Prostate gland (tissue), 2 donors: Measurements from ENCODE around the gene BTBD19. TPM values are rescaled to one million over a fixed set of nuclear protein-coding genes. Genes with fewer than 3 reads are reported as not detected.
"Not testable (repeated sequence)": the region's sequence is repeated elsewhere in the genome, so short reads cannot be mapped to it uniquely, and the experiment has no call there.

ENCODE experiments used
- DNase-seq: peaks from one replicate; pipeline ENCODE4 v3.0.0-alpha.2; 2019; ENCODE audit warnings: low spot score
- H3K27ac ChIP-seq, 2 donors: fragments of 200-600 bp; sonication (generic); 2 replicates each; pipeline ENCODE4 v1.5.1; 2017 to 2019
- H3K27me3 ChIP-seq: fragments of 200-600 bp; sonication (generic); replicated peaks from 2 replicates; pipeline ENCODE4 v1.5.1; 2019; ENCODE audit not compliant: insufficient read depth
- H3K36me3 ChIP-seq, 2 donors: fragments of 200-600 bp; sonication (generic); 1 replicate in 1 of 2; 2 replicates in 1 of 2; pipeline versions ENCODE4 v1.5.1 to v1.8.1; 2017 to 2019
- H3K4me1 ChIP-seq: fragments of 200-600 bp; sonication (generic); replicated peaks from 2 replicates; pipeline ENCODE4 v1.5.1; 2019
- H3K4me3 ChIP-seq, 2 donors: fragments of 200-600 bp; sonication (generic); 2 replicates each; pipeline ENCODE4 v1.5.1; 2017 to 2019
- H3K9me3 ChIP-seq: fragments of 200-600 bp; sonication (generic); 2 replicates; pipeline ENCODE4 v1.5.1; 2017
- POLR2A ChIP-seq: fragments of 450-650 bp; IDR thresholded peaks from one replicate; pipeline ENCODE4 v1.6.1; 2016; ENCODE audit warnings: antibody characterized with exemption, mild to moderate bottlenecking
- POLR2AphosphoS5 ChIP-seq: sonication (generic); formaldehyde crosslinking; IDR thresholded peaks from one replicate; pipeline ENCODE4 v1.6.1; 2017; ENCODE audit warnings: antibody characterized with exemption
- WGBS: methylation state at CpG from one replicate; pipeline ENCODE4 v1.1.5; 2018; 5-methylcytosine and 5-hydroxymethylcytosine counted together
- intact Hi-C: fragments of 100-400 bp; cut with DNase I; formaldehyde crosslinking; loops from one replicate; pipeline ENCODE4 v1.14.2; 2022
- total RNA-seq, 2 donors: library from RNA; depleted of rRNA; stranded (reverse); fragments of >200 nt; gene quantifications; one replicate each; pipeline ENCODE4 v1.1.0, GENCODE V29; 2016
- TF ChIP-seq, protein P1 (sequence below), 4 experiments: fragments of 200-600 bp in 2 of 4; fragments of 450-650 bp in 2 of 4; sonication (generic) in 2 of 4; IDR thresholded peaks; 1 replicate in 3 of 4; 2 replicates in 1 of 4; pipeline ENCODE4 v1.5.1; 2016 to 2019; ENCODE audit warnings: antibody characterized with exemption in 4 of 4, mild to moderate bottlenecking in 2 of 4, moderate library complexity in 2 of 4

The BTBD19 gene
- total RNA-seq, result 10 to 100 TPM in 1 of 2 donors, under 1 TPM in 1; 0.50 to 10.5 TPM

DNA sequence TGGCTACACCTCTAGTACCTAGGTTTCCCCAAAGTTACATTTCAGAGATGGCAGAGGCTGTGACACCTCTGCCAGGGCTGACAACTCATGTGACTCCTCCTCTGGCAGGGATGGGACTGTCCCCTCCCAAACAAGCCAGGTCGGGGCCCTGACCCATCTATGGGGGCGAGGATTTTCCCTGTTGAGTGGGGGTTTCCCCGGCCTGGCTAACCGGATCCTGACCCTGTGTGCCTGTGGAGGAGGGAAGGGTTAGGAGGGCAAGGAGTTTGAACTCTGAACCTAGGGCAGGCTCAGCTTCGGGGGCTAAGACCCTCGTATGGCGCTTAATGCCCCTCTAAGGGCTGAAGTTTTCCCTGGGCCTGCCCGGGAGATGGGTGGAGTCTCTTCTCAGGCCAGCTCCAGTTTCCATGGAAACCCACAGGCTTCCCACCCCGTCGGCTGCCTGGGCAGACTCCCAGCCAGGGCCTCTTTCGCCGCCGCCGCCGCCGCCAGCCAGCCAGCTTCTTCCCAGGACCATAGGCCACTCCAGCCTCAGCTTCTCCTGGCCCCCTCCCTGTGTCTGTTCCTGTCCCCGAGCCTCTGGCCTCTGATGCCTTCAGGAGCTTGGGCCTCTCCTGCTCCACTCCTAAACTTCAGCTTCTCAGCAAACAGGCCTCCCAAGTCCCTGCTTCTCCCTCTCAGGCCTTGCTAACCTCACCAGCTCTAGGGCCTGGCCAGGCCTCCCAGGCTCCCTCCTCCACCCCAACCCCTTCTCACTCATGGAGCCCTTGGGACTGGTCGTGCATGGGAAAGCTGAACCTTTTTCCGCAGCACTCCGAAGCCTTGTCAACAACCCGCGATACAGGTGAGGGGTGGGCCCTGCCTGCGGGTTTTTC lies at the start of gene BTBD19:
BTBD19 (plus strand) TSS at position 461 of the 875 bp plus-strand sequence; CDS start at position 759, 298 bp downstream.
- Histone ChIP-seq H3K9me3 (no peaks in the 10 kb centered on the region), H3K4me3 (peak within 1 kb of the TSS in 1 of 2 donors; percentile 5), H3K36me3 (no peaks in the 10 kb centered on the region), H3K27me3 (no peaks in the 10 kb centered on the region), H3K4me1 (peaks cover 10% of the 10 kb centered on the region), H3K27ac (peak within 1 kb of the TSS; percentile 88 to 89)
- no peak for DNase-seq
- 23% methylated on average over 23 of the region's 23 CpGs for WGBS
- TF ChIP-seq POLR2AphosphoS5 (no peak), POLR2A (no peak)
- TF ChIP-seq, protein P1, sequence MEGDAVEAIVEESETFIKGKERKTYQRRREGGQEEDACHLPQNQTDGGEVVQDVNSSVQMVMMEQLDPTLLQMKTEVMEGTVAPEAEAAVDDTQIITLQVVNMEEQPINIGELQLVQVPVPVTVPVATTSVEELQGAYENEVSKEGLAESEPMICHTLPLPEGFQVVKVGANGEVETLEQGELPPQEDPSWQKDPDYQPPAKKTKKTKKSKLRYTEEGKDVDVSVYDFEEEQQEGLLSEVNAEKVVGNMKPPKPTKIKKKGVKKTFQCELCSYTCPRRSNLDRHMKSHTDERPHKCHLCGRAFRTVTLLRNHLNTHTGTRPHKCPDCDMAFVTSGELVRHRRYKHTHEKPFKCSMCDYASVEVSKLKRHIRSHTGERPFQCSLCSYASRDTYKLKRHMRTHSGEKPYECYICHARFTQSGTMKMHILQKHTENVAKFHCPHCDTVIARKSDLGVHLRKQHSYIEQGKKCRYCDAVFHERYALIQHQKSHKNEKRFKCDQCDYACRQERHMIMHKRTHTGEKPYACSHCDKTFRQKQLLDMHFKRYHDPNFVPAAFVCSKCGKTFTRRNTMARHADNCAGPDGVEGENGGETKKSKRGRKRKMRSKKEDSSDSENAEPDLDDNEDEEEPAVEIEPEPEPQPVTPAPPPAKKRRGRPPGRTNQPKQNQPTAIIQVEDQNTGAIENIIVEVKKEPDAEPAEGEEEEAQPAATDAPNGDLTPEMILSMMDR (IDR thresholded peaks at IDR 0.05), result no peak
- intact Hi-C loops, result no loop called here

- TF ChIP-seq, protein P1 (IDR thresholded peaks at IDR 0.05), result no peak
- TF ChIP-seq POLR2AphosphoS5, result no peak
- no peak for TF ChIP-seq POLR2A
- H3K4me3 ChIP-seq, result no peak overlapping the region
- intact Hi-C loops, result no loop called here
- no peaks in the 10 kb centered on the region for H3K9me3 ChIP-seq
- H3K36me3 ChIP-seq, result no peaks in the 10 kb centered on the region
- H3K27ac ChIP-seq, result no peak overlapping the region
- WGBS, result 91% methylated on average over 11 of the region's 11 CpGs
- no peaks in the 10 kb centered on the region for H3K27me3 ChIP-seq
- no peak for DNase-seq
- H3K4me1 ChIP-seq, result no peaks in the 10 kb centered on the region
These were observed 49.2 kb upstream of the BTBD19 start for GRCh38 chr1:44759077-44759476.

DNA sequence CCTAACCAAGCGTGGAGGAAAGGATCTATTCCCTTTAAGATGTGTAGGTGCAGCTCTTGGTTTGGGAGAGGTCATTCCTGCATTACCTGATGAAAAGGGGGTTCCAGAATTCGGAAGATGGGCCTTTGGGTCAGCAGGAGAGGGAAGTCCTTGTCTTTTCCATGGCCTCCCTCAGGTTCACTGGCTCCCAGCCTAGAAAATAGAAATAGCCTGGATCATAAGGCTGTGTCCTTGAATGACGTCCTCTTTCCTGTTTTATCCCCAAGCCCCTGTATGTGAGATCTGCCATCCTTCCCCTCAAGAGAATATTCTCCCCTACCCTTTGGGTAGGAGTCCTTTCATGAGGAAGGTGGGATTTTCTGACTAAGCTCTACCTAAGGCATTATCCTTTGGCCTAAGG lies 47.4 kb upstream of the BTBD19 start:
- TF ChIP-seq POLR2AphosphoS5 (no peak), POLR2A (no peak)
- TF ChIP-seq, protein P1 (IDR thresholded peaks at IDR 0.05), result no peak
- no peak for DNase-seq
- 97% methylated on average over 3 of the region's 3 CpGs for WGBS
- Histone ChIP-seq H3K27me3 (no peaks in the 10 kb centered on the region), H3K4me3 (no peak overlapping the region), H3K9me3 (no peaks in the 10 kb centered on the region), H3K36me3 (no peaks in the 10 kb centered on the region), H3K4me1 (no peaks in the 10 kb centered on the region), H3K27ac (no peak overlapping the region)
- intact Hi-C loops, result no loop called here

GRCh38 chr1:44766421-44766820 lies 41.9 kb upstream of the BTBD19 start:
- intact Hi-C loops, DNase-seq, H3K9me3 ChIP-seq, H3K4me3 ChIP-seq, H3K4me1 ChIP-seq, H3K27ac ChIP-seq, H3K27me3 ChIP-seq, H3K36me3 ChIP-seq: not testable (repeated sequence)
- 95% methylated on average over 6 of the region's 6 CpGs for WGBS

- peak; percentile 92 for DNase-seq
- Histone ChIP-seq H3K9me3 (no peaks in the 10 kb centered on the region), H3K36me3 (peaks cover 4 to 5% of the 10 kb centered on the region in 2 donors), H3K27ac (peak within 1 kb of the TSS; percentile 92 to 94), H3K4me1 (peaks cover 5% of the 10 kb centered on the region), H3K27me3 (no peaks in the 10 kb centered on the region), H3K4me3 (peak within 1 kb of the TSS; percentile 72 to 80)
- TF ChIP-seq POLR2AphosphoS5, result peak; percentile 99
- TF ChIP-seq, protein P1 (IDR thresholded peaks at IDR 0.05), result peak in 3 of 4 experiments; percentile 9 to 35 (median 10)
- peak; percentile 85 for TF ChIP-seq POLR2A
- intact Hi-C loops, result loop anchor here (5.0 to 10.0 kb wide), 2 partner anchors 237 to 529 kb away; partner anchors contain the start of genes HECTD3 and UROD
- under 1% methylated on average over 59 of the region's 65 CpGs for WGBS
These were observed 33.0 kb upstream of the BTBD19 start, which contains the start of gene RPS8 for GRCh38 chr1:44775078-44775929. RPS8 (plus strand) TSS chr1:44775540; CDS start chr1:44775597, 57 bp downstream.
